ENCODE measurements around the gene EFNA5.

Gene EFNA5

DNA sequence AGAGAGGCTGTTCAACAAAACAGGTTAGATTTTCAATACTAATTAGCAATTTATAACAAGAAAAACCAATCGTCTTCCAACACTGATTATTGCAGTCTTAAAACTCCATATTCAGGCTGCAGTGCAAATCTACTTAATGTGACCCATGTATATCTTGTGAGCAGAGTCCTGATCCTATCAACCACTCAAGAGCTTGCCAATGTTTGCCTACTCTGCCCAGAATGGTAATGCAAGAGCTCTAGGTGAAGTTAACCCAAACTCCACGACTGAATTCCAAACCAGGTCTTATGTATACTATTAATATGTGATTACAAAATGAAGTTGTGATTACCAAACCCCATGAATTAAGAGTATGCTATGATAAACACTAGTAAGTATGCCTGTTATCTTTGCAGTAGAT lies 17.1 kb downstream of the EFNA5 start:
- no peak overlapping the region for H3K27ac Mint-ChIP-seq (ENCODE audit: low read depth)
- ATAC-seq (replicated peaks; ENCODE audit: extremely low read depth, poor library complexity, severe bottlenecking): no peak
- H3K4me1 Mint-ChIP-seq: no peaks in the 10 kb centered on the region
- H3K27me3 Mint-ChIP-seq: peaks cover 39% of the 10 kb centered on the region
- no peaks in the 10 kb centered on the region for H3K9me3 Mint-ChIP-seq
- H3K36me3 Mint-ChIP-seq (ENCODE audit: insufficient read depth): no peaks in the 10 kb centered on the region
- no peak for DNase-seq (ENCODE audit: low spot score in 2 of 2)
- H3K4me3 Mint-ChIP-seq: no peak overlapping the region

- no peak for DNase-seq (ENCODE audit: low spot score in 2 of 2)
- ATAC-seq (replicated peaks; ENCODE audit: extremely low read depth, poor library complexity, severe bottlenecking): no peak
- H3K4me3 Mint-ChIP-seq: no peak overlapping the region
- H3K36me3 Mint-ChIP-seq (ENCODE audit: insufficient read depth): no peaks in the 10 kb centered on the region
- peaks cover 32% of the 10 kb centered on the region for H3K27me3 Mint-ChIP-seq
- H3K9me3 Mint-ChIP-seq: no peaks in the 10 kb centered on the region
- H3K4me1 Mint-ChIP-seq: no peaks in the 10 kb centered on the region
- no peak overlapping the region for H3K27ac Mint-ChIP-seq (ENCODE audit: low read depth)
These were observed 17.7 kb downstream of the EFNA5 start for GRCh38 chr5:107652839-107653607.

DNA sequence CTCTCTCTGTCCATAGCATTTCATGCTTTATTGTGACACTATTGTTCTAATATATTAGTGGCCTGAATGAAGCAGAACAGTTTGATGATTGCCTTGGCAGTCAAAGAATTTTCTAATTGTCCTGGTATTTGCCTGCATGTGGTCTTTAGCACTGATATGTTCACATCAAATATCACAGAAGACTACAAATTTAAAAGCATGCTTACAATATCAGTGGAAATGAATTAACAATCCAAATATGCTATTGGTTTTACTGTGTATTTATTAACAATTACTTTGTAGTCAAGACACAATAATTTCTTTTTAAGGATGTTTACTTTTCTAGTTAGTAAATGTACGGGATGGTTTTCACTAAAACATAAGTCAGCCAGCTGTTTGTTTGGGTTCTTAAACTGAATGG lies 18.3 kb downstream of the EFNA5 start:
- Mint-ChIP-seq H3K4me1 (no peaks in the 10 kb centered on the region), H3K9me3 (no peaks in the 10 kb centered on the region), H3K4me3 (no peak overlapping the region), H3K36me3 (ENCODE audit: insufficient read depth) (no peaks in the 10 kb centered on the region), H3K27me3 (peaks cover 27% of the 10 kb centered on the region), H3K27ac (ENCODE audit: low read depth) (no peak overlapping the region)
- DNase-seq (ENCODE audit: low spot score in 2 of 2) (no peak), ATAC-seq (replicated peaks; ENCODE audit: extremely low read depth, poor library complexity, severe bottlenecking) (no peak)

DNA sequence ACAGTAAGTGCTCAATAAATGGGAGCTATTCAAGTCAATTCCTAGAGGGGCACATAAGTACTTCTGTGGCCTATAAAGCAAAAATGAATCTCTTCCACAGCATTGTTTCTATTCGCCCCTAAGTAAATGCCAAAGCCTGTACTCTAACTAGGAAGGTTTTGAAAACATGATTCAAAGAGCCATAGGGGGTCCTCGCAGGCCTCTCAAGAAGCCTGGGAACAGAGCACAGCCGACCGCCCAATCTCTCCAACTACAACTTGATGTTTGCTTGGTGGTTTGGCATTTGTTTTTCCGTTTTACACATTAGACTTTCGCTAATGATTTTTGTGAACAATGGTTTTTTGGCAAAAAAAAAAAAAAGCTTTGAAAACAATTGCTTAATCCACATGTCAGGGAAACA lies 19.4 kb downstream of the EFNA5 start:
- DNase-seq (ENCODE audit: low spot score in 2 of 2) (no peak), ATAC-seq (replicated peaks; ENCODE audit: extremely low read depth, poor library complexity, severe bottlenecking) (no peak)
- peaks cover 25% of the 10 kb centered on the region for H3K27me3 Mint-ChIP-seq
- no peaks in the 10 kb centered on the region for H3K4me1 Mint-ChIP-seq
- H3K27ac Mint-ChIP-seq (ENCODE audit: low read depth): no peak overlapping the region
- no peaks in the 10 kb centered on the region for H3K36me3 Mint-ChIP-seq (ENCODE audit: insufficient read depth)
- H3K9me3 Mint-ChIP-seq: no peaks in the 10 kb centered on the region
- no peak overlapping the region for H3K4me3 Mint-ChIP-seq

DNA sequence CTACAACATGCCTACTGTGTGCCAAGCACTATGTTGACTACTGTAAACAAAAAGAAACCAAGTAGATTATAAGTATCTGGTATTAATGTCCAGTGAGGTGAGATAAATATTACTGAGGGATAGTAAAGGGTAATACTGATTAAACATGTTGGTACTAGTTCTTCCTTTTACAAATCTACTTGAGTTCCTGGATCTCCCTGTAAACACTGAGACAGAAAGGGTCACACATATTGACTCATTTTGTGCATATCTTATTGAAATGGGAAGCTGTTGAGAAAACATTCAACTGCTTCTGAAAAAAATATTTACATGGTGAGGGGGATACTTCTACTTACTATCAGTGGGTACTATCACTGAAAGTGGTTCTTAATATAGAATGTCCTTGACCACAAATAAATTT lies 24.3 kb downstream of the EFNA5 start:
- Mint-ChIP-seq H3K9me3 (no peaks in the 10 kb centered on the region), H3K4me1 (no peaks in the 10 kb centered on the region), H3K27me3 (peaks cover 14% of the 10 kb centered on the region), H3K36me3 (ENCODE audit: insufficient read depth) (no peaks in the 10 kb centered on the region), H3K4me3 (no peak overlapping the region), H3K27ac (ENCODE audit: low read depth) (no peak overlapping the region)
- DNase-seq (ENCODE audit: low spot score in 2 of 2) (no peak), ATAC-seq (replicated peaks; ENCODE audit: extremely low read depth, poor library complexity, severe bottlenecking) (no peak)

DNA sequence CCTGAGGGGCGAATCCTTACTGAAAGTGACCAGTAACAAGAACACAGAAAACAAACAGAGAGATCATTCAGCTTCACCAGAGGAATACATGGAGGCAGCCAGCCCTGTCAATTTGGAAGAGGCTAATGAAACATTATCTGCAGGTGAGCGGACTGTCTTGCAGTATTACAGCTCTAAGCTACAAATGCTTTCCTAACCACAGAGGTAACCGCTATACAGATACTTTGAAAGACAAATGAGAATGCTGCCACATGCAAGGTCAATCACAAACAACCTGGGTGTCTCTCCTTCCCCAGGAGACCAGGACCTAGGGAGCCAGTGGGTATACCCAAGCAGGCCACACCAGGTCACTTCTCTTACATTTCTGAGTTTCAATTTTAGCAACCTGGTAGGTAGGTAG lies 30.2 kb downstream of the EFNA5 start:
- Mint-ChIP-seq H3K4me1 (no peaks in the 10 kb centered on the region), H3K9me3 (no peaks in the 10 kb centered on the region), H3K27me3 (peaks cover 14% of the 10 kb centered on the region), H3K4me3 (no peak overlapping the region), H3K27ac (ENCODE audit: low read depth) (no peak overlapping the region), H3K36me3 (ENCODE audit: insufficient read depth) (no peaks in the 10 kb centered on the region)
- ATAC-seq (replicated peaks; ENCODE audit: extremely low read depth, poor library complexity, severe bottlenecking): no peak
- no peak for DNase-seq (ENCODE audit: low spot score in 2 of 2)

DNA sequence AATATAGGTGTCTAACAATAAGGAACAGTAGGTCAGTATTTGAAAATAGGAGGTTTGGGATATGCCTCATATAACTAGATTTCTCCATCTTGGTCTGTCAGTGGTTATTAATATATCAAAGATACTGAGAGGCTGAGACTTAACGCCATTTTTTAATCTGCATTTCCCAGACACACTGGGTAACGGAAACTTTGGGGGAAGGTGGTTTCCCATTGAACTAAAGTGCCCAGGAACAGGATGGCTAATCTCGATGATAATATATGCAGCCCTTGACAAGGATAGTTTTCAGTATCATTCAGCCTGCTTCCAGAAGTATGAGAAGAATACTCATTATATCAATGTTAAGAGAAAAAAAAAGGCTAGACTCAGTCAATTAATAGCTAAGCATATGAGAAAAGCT lies 30.7 kb downstream of the EFNA5 start:
- ATAC-seq (replicated peaks; ENCODE audit: extremely low read depth, poor library complexity, severe bottlenecking) (no peak), DNase-seq (ENCODE audit: low spot score in 2 of 2) (no peak)
- no peak overlapping the region for H3K4me3 Mint-ChIP-seq

DNA sequence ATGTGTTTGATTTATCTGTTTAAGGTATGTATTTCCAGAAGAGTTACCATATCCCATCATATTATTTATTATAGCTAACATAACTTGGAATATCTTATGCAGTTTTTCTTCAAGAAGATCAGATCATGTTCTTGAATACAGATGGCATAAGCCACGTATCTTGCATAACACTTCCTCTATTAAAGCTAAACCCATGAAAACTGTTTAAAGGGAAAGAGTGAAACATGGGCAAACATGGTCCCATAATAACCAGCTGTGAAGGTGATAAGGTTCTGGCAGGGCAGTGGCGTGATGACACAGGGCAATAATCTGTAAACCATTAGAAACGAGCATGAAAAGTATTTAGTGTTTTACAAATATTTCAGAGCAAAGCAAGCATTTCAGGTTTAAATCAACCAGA lies 34.2 kb downstream of the EFNA5 start:
- H3K9me3 Mint-ChIP-seq: no peaks in the 10 kb centered on the region
- H3K4me1 Mint-ChIP-seq: no peaks in the 10 kb centered on the region
- no peaks in the 10 kb centered on the region for H3K36me3 Mint-ChIP-seq (ENCODE audit: insufficient read depth)
- ATAC-seq (replicated peaks; ENCODE audit: extremely low read depth, poor library complexity, severe bottlenecking) (no peak), DNase-seq (ENCODE audit: low spot score in 2 of 2) (no peak)
- peaks cover 20% of the 10 kb centered on the region for H3K27me3 Mint-ChIP-seq
- H3K4me3 Mint-ChIP-seq: no peak overlapping the region
- H3K27ac Mint-ChIP-seq (ENCODE audit: low read depth): no peak overlapping the region

More for the DNA sequence above, 30.7 kb downstream of the EFNA5 start:
- Mint-ChIP-seq H3K4me1 (no peaks in the 10 kb centered on the region), H3K9me3 (no peaks in the 10 kb centered on the region), H3K27me3 (peaks cover 14% of the 10 kb centered on the region), H3K27ac (ENCODE audit: low read depth) (no peak overlapping the region), H3K36me3 (ENCODE audit: insufficient read depth) (no peaks in the 10 kb centered on the region)

DNA sequence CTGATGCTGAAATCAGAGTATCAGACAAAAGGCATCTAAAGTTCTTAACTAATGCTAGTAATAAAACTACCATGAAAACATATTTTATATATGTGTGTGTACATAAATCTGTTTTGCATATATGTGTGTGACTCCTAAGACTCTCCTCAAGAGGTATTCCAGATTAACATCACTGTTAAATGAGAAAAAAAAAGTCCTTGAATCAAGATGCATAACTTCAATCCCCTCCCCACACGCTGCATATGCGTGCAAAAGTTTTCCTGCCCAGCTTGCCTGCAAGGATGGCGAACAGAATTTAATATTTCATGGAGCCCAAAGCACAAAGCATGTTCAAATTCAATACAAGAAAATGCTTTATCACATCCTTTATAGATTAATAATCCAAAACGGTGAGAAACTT lies 34.7 kb downstream of the EFNA5 start:
- DNase-seq (ENCODE audit: low spot score in 2 of 2) (no peak), ATAC-seq (replicated peaks; ENCODE audit: extremely low read depth, poor library complexity, severe bottlenecking) (no peak)
- H3K4me1 Mint-ChIP-seq: no peaks in the 10 kb centered on the region
- no peaks in the 10 kb centered on the region for H3K36me3 Mint-ChIP-seq (ENCODE audit: insufficient read depth)
- no peak overlapping the region for H3K4me3 Mint-ChIP-seq
- H3K9me3 Mint-ChIP-seq: no peaks in the 10 kb centered on the region
- H3K27ac Mint-ChIP-seq (ENCODE audit: low read depth): no peak overlapping the region
- peaks cover 20% of the 10 kb centered on the region for H3K27me3 Mint-ChIP-seq

GRCh38 chr5:107634981-107635848 lies 35.5 kb downstream of the EFNA5 start:
- Mint-ChIP-seq H3K27me3 (peaks cover 20% of the 10 kb centered on the region), H3K27ac (ENCODE audit: low read depth) (no peak overlapping the region), H3K4me3 (no peak overlapping the region), H3K9me3 (no peaks in the 10 kb centered on the region), H3K36me3 (ENCODE audit: insufficient read depth) (no peaks in the 10 kb centered on the region), H3K4me1 (no peaks in the 10 kb centered on the region)
- ATAC-seq (replicated peaks; ENCODE audit: extremely low read depth, poor library complexity, severe bottlenecking) (no peak), DNase-seq (ENCODE audit: low spot score in 2 of 2) (no peak)

DNA sequence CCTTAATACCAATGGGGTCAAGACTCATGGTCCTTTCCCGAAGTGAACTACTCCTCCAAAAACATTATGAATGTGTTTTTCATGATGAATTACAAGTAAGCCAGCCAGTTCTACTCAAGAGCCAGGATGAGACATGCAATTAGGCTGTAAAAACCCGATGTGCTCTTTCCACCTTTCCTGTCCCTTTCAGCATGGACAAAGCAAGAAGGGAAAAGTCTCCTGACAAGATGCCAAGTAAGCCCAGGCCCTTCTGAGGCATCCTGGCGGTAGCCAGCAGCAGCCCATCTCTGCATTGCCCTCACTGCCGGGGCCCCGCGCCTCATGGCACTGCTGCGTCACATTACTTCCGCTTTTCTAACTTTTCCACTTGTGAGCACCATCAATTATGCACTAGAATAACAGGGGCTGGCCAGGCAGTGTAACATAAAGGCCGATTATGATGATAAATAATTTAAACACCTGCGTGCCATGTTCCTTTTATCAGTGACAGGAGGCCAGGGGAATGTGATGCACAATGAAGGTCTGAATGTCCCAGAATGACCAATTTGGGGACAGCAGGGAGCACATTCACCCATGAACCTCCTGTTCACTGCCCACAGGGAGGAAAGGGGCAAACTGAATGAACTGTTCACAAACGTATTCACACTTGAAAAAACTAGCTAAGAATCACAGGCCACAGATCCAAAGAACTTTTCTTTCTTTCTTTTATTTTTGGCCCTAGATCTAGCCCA lies 37.4 kb downstream of the EFNA5 start:
- Mint-ChIP-seq H3K27ac (ENCODE audit: low read depth) (no peak overlapping the region), H3K27me3 (peaks cover 20% of the 10 kb centered on the region), H3K4me1 (no peaks in the 10 kb centered on the region), H3K36me3 (ENCODE audit: insufficient read depth) (no peaks in the 10 kb centered on the region), H3K9me3 (no peaks in the 10 kb centered on the region), H3K4me3 (no peak overlapping the region)
- no peak for DNase-seq (ENCODE audit: low spot score in 2 of 2)
- no peak for ATAC-seq (replicated peaks; ENCODE audit: extremely low read depth, poor library complexity, severe bottlenecking)

- Mint-ChIP-seq H3K4me1 (no peaks in the 10 kb centered on the region), H3K36me3 (ENCODE audit: insufficient read depth) (no peaks in the 10 kb centered on the region), H3K27ac (ENCODE audit: low read depth) (no peak overlapping the region), H3K4me3 (no peak overlapping the region), H3K27me3 (peaks cover 20% of the 10 kb centered on the region), H3K9me3 (no peaks in the 10 kb centered on the region)
- no peak for DNase-seq (ENCODE audit: low spot score in 2 of 2)
- ATAC-seq (replicated peaks; ENCODE audit: extremely low read depth, poor library complexity, severe bottlenecking): no peak
These were observed 38.9 kb downstream of the EFNA5 start for GRCh38 chr5:107631805-107632362.

Measured in central memory CD8-positive, alpha-beta T cell (primary cell).